ENCODE measurements around the gene RBP3.

Gene RBP3

GRCh38 chr10:47320812-47321211 is 27.4 kb upstream of the RBP3 start:
- DNase-seq, result no peak

DNA sequence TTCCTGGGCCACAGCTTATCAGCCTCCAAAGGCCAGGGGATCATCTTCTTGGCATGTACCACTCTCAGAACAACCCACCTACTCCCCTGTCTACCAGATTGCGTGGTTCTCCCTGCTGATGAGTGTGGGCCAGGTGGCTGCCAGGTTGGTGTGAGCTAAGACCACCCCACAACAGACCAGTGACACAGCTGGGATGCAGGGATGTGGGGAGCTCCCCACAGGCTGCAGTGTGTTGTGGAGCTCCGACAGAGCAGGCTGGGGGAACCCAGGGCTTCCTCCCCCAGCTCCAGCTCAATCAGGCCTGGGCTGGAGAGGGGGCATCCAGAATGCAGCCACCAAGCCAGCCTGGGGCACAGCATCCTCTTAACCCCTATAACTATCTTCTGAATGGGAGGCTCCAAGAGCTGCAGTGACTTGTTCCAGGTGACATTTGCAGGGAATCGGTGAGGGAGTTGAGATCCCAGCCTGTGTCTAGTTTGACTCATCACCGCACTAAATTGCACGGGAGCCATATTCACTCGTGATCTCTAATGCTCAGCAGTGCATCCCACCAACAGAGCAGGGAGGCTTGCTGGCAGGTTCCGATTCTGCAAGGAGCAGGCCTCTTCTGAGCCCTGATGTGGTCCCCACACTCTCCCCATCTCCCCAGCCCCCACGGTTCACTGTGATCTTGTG is 26.5 kb upstream of the RBP3 start:
- no peak for DNase-seq

DNA sequence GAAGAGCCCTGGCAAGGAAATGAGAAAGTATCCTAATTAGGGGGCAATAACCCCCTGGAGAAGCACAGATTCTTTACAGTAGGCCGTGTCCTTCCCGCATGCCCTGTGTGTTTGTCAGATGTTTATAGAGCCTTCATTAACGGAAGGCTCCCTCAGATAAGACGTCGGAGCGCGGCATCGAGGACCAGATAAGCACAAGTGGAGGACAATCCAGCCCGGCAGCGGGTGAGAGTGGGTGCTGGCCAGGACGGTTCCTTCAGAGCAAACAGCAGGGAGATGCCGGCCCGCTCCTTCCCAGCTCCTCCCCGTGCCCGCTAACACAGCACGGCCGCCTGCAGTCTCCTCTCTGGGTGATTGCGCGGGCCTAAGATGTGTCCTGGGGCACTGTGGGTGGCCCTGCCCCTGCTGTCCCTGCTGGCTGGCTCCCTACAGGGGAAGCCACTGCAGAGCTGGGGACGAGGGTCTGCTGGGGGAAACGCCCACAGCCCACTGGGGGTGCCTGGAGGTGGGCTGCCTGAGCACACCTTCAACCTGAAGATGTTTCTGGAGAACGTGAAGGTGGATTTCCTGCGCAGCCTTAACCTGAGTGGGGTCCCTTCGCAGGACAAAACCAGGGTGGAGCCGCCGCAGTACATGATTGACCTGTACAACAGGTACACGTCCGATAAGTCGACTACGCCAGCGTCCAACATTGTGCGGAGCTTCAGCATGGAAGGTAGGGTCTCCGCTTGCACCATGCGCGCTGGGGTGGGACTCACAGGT is 25.7 kb upstream of the RBP3 start, which contains the start of gene GDF2:
GDF2 (plus strand) TSS at position 155 of the 762 bp plus-strand sequence; CDS start at position 370, 215 bp downstream.
- no peak for DNase-seq

DNA sequence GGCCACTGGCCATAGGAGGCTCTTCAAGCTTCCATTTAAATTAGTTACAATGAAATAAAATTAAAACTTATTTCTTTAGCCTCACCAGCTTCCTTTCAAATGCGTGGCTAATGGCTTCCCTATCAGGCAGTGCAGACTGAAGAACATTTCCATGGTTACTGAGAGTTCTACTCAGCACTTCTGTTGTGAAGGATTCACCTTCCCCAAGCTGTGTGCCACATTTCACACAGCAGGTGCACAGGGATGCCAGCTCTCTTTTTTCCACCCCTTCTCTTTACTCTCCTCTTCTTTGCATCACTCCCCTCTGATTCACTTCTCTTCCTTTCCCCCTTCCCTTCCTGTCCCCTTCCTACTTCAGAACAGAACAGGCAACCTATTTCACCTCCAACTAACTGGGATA is 25.1 kb upstream of the RBP3 start:
- no peak for DNase-seq

DNA sequence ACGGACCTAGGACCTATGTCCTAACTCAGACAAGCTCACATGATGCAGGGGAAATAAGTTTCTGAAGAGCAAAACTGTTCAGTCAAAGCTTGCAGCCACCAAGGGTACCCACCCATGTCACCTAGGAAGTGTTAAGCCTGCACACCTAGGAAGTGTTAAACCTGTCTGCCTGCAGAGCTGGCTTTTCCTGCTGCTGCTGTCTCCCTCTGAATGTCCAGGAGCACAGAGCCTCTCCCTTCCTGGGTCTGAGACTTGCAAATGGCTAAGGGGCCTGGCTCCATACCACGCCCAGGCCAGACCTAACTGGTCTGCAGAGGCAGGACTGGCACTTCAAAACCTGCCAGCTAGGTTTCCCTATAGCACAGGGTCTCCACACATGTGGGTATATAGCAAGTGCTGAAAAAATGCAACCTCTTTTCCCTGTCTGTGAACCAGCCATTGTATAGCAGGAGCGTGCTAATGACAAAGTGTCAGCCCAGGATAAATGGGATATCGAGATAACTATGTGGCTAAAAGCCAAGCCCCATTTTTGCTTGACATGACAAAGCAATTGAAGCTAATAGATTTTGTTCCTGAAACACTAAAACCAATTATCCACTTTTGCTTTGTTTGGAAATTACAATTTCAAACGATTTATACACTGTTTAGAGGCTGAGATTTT is 24.4 kb upstream of the RBP3 start:
- DNase-seq, result no peak

DNA sequence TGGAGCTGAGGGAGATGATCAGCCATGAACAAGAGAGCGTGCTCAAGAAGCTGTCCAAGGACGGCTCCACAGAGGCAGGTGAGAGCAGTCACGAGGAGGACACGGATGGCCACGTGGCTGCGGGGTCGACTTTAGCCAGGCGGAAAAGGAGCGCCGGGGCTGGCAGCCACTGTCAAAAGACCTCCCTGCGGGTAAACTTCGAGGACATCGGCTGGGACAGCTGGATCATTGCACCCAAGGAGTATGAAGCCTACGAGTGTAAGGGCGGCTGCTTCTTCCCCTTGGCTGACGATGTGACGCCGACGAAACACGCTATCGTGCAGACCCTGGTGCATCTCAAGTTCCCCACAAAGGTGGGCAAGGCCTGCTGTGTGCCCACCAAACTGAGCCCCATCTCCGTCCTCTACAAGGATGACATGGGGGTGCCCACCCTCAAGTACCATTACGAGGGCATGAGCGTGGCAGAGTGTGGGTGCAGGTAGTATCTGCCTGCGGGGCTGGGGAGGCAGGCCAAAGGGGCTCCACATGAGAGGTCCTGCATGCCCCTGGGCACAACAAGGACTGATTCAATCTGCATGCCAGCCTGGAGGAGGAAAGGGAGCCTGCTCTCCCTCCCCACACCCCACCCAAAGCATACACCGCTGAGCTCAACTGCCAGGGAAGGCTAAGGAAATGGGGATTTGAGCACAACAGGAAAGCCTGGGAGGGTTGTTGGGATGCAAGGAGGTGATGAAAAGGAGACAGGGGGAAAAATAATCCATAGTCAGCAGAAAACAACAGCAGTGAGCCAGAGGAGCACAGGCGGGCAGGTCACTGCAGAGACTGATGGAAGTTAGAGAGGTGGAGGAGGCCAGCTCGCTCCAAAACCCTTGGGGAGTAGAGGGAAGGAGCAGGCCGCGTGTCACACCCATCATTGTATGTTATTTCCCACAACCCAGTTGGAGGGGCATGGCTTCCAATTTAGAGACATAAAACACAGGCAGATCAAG is 22.6 kb upstream of the RBP3 start:
- DNase-seq, result no peak

- DNase-seq, result no peak
Measured at GRCh38 chr10:47326306-47326926, 21.7 kb upstream of the RBP3 start.

DNA sequence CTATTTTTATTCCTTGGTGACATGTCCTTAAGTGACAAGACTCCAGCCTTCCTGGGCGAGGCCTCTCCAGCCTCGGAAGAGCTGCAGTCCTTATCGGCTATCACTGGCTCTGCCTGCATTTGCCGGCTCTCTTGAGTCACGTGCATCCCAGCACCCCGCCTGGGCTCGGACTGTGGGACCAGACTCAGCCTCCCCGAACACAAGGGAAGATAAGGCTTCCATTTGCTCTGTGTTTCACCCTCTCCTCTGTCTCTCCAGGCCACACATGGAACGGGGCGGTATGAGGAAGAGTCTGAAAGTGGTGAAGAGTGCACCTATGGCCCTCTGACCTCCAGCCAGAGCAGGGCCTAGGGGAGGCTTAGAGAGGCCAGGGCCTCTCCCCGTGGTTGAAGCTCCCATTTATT is 21.2 kb upstream of the RBP3 start:
- no peak for DNase-seq

- DNase-seq, result no peak
Measured at GRCh38 chr10:47329855-47330254, 18.3 kb upstream of the RBP3 start.

- DNase-seq, result no peak
Measured at GRCh38 chr10:47330366-47330765, 17.8 kb upstream of the RBP3 start.

GRCh38 chr10:47330804-47331203 is 17.4 kb upstream of the RBP3 start:
- no peak for DNase-seq

DNA sequence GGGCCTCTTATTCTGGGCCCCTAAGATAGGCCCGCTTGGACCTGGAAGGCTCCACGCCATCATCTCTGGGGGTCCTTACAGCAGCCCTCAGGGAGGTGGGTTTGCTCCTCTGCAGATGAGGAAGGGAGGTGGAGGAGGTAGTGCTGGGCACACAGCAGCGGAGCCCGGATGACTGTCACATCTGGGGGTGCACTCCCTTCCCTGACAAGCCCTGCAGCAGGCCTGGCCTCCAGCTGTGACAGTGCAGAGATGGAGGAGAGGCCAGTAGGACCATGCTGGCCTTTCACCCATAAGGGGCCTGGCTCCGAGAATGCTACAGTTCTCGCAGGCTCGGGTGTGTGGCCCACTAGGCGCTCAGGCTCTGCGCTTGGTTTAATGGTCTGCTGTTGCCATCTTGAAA is 16.7 kb upstream of the RBP3 start:
- no peak for DNase-seq

DNA sequence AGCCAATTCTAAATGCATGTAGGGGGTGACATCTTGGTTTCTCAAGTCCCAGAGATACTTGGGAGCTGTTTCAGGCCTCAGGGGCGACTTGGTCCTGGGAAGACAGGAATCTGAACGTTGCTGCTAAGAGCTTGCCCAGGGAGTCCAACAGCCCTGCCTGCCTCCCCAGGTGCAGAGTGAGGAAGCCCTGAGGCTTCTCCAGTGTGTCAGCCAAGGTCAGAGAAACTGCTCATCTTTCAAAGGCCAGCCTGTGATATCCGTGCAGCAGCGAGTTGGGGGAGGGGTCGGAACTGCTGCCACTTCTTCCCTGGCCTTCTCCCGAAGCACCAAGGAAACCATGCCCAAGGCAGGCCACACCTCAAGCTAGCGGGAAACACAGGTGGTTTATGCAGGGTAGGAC is 16.2 kb upstream of the RBP3 start:
- no peak for DNase-seq

DNA sequence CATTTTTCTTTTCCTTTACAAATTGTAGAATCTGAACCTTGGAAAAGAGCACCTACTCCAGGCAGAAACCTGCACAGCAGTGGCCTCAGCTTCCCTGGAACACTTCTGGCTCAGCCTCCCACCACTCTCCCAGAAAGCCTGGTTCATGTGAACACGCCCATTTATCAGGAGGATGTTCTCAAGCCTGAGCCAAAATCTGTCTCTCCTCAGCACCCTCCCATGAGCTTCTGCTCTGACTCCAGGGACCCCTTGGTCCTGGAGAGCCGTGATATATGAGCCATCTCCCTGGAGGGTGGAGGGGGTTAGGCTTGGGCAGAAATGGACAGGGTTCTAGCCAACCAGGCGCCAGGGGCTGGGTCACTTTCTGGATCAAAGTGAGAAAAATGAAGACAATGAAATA is 15.8 kb upstream of the RBP3 start:
- DNase-seq, result no peak

DNA sequence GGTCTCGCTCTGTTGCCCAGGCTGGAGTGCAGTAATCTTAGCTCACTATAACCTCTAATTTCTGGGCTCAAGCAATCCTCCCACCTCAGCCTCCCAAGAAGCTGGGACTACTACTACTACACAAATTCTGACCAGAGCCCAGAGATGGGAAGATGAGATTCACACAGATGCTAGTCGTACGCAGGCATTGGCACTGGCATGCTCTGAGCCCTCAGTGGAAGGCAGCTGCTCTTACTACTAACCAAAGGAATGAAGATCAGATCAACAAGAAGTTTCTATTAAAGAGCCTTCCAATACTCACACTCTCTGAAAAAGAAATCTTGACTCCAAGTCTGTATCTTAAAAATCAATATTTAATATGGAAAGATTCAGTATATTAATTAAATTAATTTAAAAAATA is 15.2 kb upstream of the RBP3 start:
- DNase-seq, result no peak

- no peak for DNase-seq
Measured at GRCh38 chr10:47333532-47333931, 14.6 kb upstream of the RBP3 start.

DNA sequence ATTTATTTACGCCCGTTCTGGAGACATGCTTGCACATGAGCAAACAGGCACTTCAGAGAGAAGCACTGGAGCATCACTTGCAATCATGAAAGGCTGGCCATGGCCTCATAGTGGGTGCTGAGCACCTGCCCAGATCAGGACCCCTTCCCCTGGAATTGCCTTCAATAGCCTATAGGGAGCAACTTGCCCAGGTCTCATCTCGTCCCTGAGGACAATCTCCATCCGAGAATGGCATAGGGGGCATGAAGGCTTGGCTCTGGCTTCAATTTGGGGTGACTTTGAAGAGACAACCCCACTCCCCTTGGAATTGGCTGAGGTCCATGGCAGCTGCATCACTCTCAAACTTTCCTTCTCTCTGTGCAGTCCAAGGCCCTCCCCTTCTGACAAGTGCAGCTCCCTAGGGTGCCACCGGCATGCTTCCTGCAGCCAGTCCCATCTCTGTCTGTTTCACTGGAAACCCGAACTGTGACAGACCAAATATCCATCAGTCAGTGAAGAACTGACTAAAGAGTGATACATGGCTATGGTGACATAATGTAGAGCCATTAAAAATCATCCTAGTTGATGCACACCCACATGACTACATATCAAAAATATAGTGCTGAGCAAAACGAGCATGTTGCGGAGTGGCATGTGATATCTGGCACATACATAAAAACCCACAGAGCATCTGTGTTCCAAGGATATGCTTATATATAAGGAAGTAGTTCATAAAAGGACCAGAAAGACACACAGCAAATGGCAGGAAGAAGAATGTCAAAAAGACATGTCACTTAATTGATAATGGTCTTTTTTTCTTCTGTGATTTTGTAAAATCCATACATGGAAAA is 13.5 kb upstream of the RBP3 start:
- DNase-seq, result no peak

- no peak for DNase-seq
Measured at GRCh38 chr10:47335906-47336305, 12.3 kb upstream of the RBP3 start.

DNA sequence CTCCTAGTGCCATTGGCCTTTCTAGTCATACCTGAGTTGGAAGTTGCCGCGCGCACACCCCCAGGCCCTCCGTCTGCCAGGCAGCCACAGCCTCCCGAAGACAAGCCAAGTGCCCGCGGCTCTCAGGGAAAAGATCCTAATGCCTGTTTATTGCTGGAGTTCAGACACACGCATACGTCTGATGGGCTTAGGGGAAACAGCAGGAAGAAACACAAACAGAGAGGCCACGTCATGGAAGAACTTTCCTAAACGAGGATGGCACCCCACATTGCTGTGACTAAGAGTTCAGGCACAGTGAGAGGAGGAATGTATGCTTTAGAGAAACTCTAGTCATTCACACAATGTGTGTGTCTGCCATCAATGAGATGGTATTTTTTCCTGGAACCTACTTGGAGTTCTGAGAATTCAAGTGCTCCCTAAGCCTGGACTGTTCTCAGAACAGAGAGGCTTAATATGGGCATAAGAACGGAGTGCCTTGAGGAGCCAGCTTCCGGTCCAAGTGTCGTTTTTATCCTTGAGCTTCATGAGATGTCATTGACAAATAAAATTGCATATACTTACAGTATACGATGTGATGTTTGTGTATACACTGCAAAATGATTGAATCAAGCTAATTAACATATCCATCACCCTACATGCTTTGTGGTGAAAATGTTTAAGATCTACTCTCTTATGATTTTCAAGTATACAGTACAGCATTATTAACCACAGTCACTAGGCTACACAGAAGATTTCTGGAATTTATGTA is 11.6 kb upstream of the RBP3 start:
- DNase-seq, result no peak

DNA sequence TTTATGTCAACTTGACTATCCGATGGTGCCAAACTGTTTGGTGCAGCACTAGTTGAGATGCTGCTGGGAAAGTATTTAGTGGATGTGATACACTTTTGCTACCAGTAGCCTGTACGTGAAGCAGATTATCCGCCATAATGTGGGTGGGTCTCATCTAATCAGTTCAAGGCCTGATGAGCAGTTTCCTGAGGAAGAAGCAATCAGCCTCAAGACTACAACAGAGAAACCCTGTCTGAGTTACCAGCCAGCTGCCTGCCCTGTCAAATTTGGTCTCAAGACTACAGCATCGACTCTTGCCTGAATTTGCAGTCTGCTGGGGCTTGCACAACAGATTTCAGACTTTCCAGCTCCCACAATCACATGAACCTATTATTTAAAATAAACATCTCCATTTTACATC is 10.9 kb upstream of the RBP3 start:
- no peak for DNase-seq

All from NCI-H1930 (cell line).